ENCODE data around the gene TRPM6. TPM values are rescaled to one million over a fixed set of nuclear protein-coding genes. Genes with fewer than 3 reads are reported as not detected.

TRPM6 gene
- total and polyA plus RNA-seq, 10 donors = 0.05 to 9.9 (median 1.7) TPM

DNA sequence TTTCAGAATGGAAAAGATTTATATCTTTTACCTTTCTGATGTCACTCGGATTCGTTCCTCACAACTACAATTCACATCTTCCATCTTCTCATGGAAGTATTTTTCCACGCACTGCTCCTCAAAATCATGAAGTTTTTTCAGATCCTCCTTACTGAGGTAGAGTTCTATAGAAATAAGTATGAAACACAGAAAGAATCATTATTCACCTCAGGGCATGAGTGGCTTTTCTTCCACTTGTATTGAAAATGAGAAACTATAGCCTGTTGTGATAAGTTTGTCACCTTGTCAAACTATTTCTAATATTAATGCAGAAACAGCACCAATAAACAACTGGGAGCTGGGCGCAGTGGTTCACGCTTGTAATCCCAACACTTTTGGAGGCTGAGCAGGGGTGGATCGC is 116.0 kb downstream of the TRPM6 start:
- H3K9me3 ChIP-seq = no peaks in the 10 kb centered on the region
- H3K36me3 ChIP-seq = peaks cover 0 to 9% (median 0%) of the 10 kb centered on the region in 6 donors
- H3K27ac ChIP-seq = no peak overlapping the region
- no peak for DNase-seq
- peaks cover 0 to 17% (median 0%) of the 10 kb centered on the region in 7 donors for H3K27me3 ChIP-seq (replicated peaks in 1 of 7)
- WGBS, 5 donors = 75 to 95% (median 87%) methylated on average over 6 of the region's 6 CpGs
- no peaks in the 10 kb centered on the region for H3K4me1 ChIP-seq
- intact Hi-C loops (cut with DNase I; ENCODE audit: low total_unique reads) = no loop called here
- no peak overlapping the region for H3K4me3 ChIP-seq
- TF ChIP-seq POLR2AphosphoS5 (IDR thresholded peaks at IDR 0.05) (no peak), POLR2A (IDR thresholded peaks at IDR 0.05) (no peak)
- TF ChIP-seq, protein P1, sequence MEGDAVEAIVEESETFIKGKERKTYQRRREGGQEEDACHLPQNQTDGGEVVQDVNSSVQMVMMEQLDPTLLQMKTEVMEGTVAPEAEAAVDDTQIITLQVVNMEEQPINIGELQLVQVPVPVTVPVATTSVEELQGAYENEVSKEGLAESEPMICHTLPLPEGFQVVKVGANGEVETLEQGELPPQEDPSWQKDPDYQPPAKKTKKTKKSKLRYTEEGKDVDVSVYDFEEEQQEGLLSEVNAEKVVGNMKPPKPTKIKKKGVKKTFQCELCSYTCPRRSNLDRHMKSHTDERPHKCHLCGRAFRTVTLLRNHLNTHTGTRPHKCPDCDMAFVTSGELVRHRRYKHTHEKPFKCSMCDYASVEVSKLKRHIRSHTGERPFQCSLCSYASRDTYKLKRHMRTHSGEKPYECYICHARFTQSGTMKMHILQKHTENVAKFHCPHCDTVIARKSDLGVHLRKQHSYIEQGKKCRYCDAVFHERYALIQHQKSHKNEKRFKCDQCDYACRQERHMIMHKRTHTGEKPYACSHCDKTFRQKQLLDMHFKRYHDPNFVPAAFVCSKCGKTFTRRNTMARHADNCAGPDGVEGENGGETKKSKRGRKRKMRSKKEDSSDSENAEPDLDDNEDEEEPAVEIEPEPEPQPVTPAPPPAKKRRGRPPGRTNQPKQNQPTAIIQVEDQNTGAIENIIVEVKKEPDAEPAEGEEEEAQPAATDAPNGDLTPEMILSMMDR (IDR thresholded peaks at IDR 0.05 in 8 of 11, conservative IDR thresholded peaks at IDR 0.05 in 3 of 11) = no peak

DNA sequence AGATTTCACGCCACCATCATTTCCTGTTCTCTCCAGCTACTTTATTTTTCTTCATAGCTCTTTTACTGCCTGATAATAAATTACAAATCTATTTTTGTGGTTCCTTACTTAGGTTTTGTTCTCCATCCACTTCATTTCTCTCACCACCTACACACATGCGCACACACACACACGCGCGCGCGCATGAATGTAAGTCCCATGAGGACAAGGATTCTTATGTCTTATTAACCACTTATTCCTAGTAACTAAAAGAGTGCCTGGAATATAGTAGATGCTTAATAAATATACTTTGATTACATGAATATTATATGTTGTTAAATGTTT is 116.5 kb downstream of the TRPM6 start:
- no peaks in the 10 kb centered on the region for H3K9me3 ChIP-seq
- TF ChIP-seq, protein P1 (IDR thresholded peaks at IDR 0.05 in 8 of 11, conservative IDR thresholded peaks at IDR 0.05 in 3 of 11) = peak in 4 of 11 experiments; percentile 0 to 24 (median 4)
- TF ChIP-seq POLR2AphosphoS5 (IDR thresholded peaks at IDR 0.05) = no peak
- intact Hi-C loops (cut with DNase I; ENCODE audit: low total_unique reads) = no loop called here
- no peak for DNase-seq
- no peak overlapping the region for H3K27ac ChIP-seq
- H3K27me3 ChIP-seq (replicated peaks in 1 of 7) = peaks cover 0 to 17% (median 0%) of the 10 kb centered on the region in 7 donors
- WGBS, 5 donors = 87 to 95% (median 91%) methylated on average over 7 of the region's 7 CpGs
- no peaks in the 10 kb centered on the region for H3K4me1 ChIP-seq
- no peak overlapping the region for H3K4me3 ChIP-seq
- peaks cover 0 to 9% (median 0%) of the 10 kb centered on the region in 6 donors for H3K36me3 ChIP-seq

DNA sequence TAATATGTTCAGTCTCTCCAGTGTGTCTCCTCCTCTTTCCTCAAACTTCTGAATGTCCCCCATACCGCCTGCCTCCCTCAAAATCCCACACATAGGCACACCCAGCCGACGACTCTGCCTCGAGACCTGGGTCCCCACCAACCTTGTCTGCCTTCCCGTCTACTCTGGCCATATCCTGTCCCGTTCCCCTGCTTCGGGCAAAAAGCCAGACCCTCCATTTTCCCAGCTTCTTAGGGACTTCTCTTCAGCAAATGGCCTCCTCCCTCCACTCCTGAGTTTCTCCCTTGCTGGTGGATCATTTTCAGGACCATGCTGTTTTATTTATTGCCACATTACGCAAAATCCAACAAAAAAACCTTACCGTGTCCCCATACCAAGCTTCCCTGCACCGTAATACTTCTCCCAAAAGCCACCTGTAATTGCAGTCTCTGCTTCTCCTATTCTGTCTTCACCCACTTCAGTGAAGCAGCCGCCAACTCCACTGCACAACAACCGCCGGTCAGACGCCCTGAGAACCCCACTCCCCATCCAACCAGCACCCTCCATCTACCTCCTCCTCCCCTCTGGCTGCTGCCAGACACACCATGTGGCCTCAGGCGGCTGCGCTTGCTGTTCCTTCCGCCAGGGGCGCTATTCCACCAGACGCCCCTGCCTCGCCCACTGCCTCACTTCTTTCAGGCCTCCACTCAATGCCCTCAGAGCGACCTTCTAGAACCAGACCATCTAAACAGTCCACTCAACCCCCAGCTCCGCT is 117.0 kb downstream of the TRPM6 start:
- H3K27me3 ChIP-seq (replicated peaks in 1 of 7) = peaks cover 0 to 17% (median 0%) of the 10 kb centered on the region in 7 donors
- 70 to 76% (median 72%) methylated on average over 22 of the region's 22 CpGs for WGBS, 5 donors
- no peaks in the 10 kb centered on the region for H3K9me3 ChIP-seq
- peak; percentile 77 for DNase-seq
- intact Hi-C loops (cut with DNase I; ENCODE audit: low total_unique reads) = no loop called here
- H3K36me3 ChIP-seq = peaks cover 0 to 6% (median 0%) of the 10 kb centered on the region in 6 donors
- TF ChIP-seq, protein P1 (IDR thresholded peaks at IDR 0.05 in 8 of 11, conservative IDR thresholded peaks at IDR 0.05 in 3 of 11) = peak in 9 of 11 experiments; percentile 10 to 68 (median 56)
- no peak for TF ChIP-seq POLR2AphosphoS5 (IDR thresholded peaks at IDR 0.05)
- no peak overlapping the region for H3K27ac ChIP-seq
- no peak overlapping the region for H3K4me3 ChIP-seq
- no peaks in the 10 kb centered on the region for H3K4me1 ChIP-seq

DNA sequence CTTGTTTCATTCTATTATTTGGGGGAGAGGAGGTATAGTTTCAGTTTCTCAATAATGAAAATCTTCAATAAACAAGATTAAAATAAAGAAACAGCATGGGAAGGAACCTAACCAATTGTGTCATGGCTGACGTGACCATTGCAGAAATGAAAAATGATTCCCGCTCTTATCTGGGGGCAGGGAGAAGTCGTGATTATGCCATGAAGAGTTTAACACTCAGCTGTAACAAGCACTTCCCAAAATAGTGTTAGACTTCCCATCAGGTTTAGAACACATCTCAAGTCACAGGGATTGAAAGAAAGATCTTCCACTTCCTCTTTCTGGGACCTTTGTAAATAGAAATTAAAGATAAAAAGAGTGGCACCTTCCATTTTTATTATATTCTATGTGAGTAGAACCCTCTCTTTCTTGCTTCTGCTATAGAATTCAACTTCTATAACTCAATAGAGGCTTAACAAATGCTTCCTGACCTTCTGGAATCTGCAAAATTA is 122.2 kb downstream of the TRPM6 start:
- H3K4me3 ChIP-seq = no peak overlapping the region
- no peak for TF ChIP-seq POLR2AphosphoS5 (IDR thresholded peaks at IDR 0.05)
- no peak for TF ChIP-seq POLR2A (IDR thresholded peaks at IDR 0.05)
- TF ChIP-seq, protein P1 (IDR thresholded peaks at IDR 0.05 in 8 of 11, conservative IDR thresholded peaks at IDR 0.05 in 3 of 11) = no peak
- intact Hi-C loops (cut with DNase I; ENCODE audit: low total_unique reads) = no loop called here

More for the DNA sequence above, 122.2 kb downstream of the TRPM6 start:
- H3K4me1 ChIP-seq = no peaks in the 10 kb centered on the region
- DNase-seq = no peak
- WGBS, 5 donors = 32 to 50% (median 37%) methylated on average over 3 of the region's 3 CpGs
- peaks cover 0 to 10% (median 0%) of the 10 kb centered on the region in 7 donors for H3K27me3 ChIP-seq (replicated peaks in 1 of 7)
- H3K9me3 ChIP-seq = no peaks in the 10 kb centered on the region
- H3K36me3 ChIP-seq = peaks cover 0 to 22% (median 0%) of the 10 kb centered on the region in 6 donors
- no peak overlapping the region for H3K27ac ChIP-seq

Measured in spleen (tissue), 11 donors.